ENCODE data around the gene ZNF778. TPM values are rescaled to one million over a fixed set of nuclear protein-coding genes. Genes with fewer than 3 reads are reported as not detected.

ZNF778 gene
- total and polyA plus RNA-seq, 2 of the 8 experiments (the other 6 are each of a cell fraction or from before 2014, with no cell fraction given) = 9.5 to 21.9 TPM

GRCh38 chr16:89198417-89199240 lies 18.9 kb upstream of the ZNF778 start (continued):
- TF ChIP-seq, protein P1, sequence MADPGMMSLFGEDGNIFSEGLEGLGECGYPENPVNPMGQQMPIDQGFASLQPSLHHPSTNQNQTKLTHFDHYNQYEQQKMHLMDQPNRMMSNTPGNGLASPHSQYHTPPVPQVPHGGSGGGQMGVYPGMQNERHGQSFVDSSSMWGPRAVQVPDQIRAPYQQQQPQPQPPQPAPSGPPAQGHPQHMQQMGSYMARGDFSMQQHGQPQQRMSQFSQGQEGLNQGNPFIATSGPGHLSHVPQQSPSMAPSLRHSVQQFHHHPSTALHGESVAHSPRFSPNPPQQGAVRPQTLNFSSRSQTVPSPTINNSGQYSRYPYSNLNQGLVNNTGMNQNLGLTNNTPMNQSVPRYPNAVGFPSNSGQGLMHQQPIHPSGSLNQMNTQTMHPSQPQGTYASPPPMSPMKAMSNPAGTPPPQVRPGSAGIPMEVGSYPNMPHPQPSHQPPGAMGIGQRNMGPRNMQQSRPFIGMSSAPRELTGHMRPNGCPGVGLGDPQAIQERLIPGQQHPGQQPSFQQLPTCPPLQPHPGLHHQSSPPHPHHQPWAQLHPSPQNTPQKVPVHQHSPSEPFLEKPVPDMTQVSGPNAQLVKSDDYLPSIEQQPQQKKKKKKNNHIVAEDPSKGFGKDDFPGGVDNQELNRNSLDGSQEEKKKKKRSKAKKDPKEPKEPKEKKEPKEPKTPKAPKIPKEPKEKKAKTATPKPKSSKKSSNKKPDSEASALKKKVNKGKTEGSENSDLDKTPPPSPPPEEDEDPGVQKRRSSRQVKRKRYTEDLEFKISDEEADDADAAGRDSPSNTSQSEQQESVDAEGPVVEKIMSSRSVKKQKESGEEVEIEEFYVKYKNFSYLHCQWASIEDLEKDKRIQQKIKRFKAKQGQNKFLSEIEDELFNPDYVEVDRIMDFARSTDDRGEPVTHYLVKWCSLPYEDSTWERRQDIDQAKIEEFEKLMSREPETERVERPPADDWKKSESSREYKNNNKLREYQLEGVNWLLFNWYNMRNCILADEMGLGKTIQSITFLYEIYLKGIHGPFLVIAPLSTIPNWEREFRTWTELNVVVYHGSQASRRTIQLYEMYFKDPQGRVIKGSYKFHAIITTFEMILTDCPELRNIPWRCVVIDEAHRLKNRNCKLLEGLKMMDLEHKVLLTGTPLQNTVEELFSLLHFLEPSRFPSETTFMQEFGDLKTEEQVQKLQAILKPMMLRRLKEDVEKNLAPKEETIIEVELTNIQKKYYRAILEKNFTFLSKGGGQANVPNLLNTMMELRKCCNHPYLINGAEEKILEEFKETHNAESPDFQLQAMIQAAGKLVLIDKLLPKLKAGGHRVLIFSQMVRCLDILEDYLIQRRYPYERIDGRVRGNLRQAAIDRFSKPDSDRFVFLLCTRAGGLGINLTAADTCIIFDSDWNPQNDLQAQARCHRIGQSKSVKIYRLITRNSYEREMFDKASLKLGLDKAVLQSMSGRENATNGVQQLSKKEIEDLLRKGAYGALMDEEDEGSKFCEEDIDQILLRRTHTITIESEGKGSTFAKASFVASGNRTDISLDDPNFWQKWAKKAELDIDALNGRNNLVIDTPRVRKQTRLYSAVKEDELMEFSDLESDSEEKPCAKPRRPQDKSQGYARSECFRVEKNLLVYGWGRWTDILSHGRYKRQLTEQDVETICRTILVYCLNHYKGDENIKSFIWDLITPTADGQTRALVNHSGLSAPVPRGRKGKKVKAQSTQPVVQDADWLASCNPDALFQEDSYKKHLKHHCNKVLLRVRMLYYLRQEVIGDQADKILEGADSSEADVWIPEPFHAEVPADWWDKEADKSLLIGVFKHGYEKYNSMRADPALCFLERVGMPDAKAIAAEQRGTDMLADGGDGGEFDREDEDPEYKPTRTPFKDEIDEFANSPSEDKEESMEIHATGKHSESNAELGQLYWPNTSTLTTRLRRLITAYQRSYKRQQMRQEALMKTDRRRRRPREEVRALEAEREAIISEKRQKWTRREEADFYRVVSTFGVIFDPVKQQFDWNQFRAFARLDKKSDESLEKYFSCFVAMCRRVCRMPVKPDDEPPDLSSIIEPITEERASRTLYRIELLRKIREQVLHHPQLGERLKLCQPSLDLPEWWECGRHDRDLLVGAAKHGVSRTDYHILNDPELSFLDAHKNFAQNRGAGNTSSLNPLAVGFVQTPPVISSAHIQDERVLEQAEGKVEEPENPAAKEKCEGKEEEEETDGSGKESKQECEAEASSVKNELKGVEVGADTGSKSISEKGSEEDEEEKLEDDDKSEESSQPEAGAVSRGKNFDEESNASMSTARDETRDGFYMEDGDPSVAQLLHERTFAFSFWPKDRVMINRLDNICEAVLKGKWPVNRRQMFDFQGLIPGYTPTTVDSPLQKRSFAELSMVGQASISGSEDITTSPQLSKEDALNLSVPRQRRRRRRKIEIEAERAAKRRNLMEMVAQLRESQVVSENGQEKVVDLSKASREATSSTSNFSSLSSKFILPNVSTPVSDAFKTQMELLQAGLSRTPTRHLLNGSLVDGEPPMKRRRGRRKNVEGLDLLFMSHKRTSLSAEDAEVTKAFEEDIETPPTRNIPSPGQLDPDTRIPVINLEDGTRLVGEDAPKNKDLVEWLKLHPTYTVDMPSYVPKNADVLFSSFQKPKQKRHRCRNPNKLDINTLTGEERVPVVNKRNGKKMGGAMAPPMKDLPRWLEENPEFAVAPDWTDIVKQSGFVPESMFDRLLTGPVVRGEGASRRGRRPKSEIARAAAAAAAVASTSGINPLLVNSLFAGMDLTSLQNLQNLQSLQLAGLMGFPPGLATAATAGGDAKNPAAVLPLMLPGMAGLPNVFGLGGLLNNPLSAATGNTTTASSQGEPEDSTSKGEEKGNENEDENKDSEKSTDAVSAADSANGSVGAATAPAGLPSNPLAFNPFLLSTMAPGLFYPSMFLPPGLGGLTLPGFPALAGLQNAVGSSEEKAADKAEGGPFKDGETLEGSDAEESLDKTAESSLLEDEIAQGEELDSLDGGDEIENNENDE (IDR thresholded peaks at IDR 0.05; ENCODE audit: insufficient replicate concordance, low read length) = no peak
- no peak for TF ChIP-seq YY1 (IDR thresholded peaks at IDR 0.05; ENCODE audit: low read depth, low read length)
- no peak for TF ChIP-seq EP300 (IDR thresholded peaks at IDR 0.05; ENCODE audit: borderline replicate concordance in 1 of 2, low read depth in 2 of 2, low read length in 2 of 2)
- no peak for TF ChIP-seq SP4 (IDR thresholded peaks at IDR 0.05; ENCODE audit: low read length)
- no peak for TF ChIP-seq POLR2AphosphoS5 (IDR thresholded peaks at IDR 0.05; ENCODE audit: low read depth, low read length)
- no peak for TF ChIP-seq CBX8 (IDR thresholded peaks at IDR 0.05; ENCODE audit: borderline replicate concordance, low read depth, low read length)
- no peak for TF ChIP-seq CEBPB (IDR thresholded peaks at IDR 0.05; ENCODE audit: low read depth, low read length)
- TF ChIP-seq RXRA (IDR thresholded peaks at IDR 0.05; ENCODE audit: insufficient read depth, low read depth, low read length) = no peak
- no peak for TF ChIP-seq RBBP5 (IDR thresholded peaks at IDR 0.05; ENCODE audit: borderline replicate concordance, low read depth, low read length)
- TF ChIP-seq FOSL1 (IDR thresholded peaks at IDR 0.05; ENCODE audit: insufficient read depth, low read depth, low read length) = no peak
- no peak for TF ChIP-seq BACH1 (IDR thresholded peaks at IDR 0.05; ENCODE audit: low read length)
